ENCODE results near the gene TENM3.

TENM3 gene

DNA sequence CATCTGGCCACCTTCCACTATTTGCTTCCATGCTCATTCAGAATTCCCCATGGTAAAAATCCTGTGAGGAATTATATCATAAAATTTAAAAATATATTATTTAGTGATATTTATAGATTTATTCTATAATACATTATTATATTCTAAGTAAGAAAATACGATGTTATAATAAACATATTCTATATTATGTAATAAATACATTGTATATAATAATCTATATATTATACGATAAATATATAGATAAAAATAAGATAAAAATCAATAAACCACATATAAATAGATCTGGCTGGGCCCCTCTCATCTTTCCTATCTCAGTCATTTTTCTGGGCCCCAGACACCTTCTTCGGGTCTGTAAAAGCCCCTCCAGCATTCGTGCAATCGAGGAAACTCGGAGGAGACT lies 605.5 kb downstream of the TENM3 start:
- TF ChIP-seq, protein P1, sequence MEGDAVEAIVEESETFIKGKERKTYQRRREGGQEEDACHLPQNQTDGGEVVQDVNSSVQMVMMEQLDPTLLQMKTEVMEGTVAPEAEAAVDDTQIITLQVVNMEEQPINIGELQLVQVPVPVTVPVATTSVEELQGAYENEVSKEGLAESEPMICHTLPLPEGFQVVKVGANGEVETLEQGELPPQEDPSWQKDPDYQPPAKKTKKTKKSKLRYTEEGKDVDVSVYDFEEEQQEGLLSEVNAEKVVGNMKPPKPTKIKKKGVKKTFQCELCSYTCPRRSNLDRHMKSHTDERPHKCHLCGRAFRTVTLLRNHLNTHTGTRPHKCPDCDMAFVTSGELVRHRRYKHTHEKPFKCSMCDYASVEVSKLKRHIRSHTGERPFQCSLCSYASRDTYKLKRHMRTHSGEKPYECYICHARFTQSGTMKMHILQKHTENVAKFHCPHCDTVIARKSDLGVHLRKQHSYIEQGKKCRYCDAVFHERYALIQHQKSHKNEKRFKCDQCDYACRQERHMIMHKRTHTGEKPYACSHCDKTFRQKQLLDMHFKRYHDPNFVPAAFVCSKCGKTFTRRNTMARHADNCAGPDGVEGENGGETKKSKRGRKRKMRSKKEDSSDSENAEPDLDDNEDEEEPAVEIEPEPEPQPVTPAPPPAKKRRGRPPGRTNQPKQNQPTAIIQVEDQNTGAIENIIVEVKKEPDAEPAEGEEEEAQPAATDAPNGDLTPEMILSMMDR (IDR thresholded peaks at IDR 0.05; ENCODE audit: low read depth, low read length): no peak
- TF ChIP-seq EZH2phosphoT487 (IDR thresholded peaks at IDR 0.05; ENCODE audit: low read depth): no peak
- no peak overlapping the region for H3K4me2 ChIP-seq (ENCODE audit: low read length)
- H3K4me3 ChIP-seq (ENCODE audit: low read length): no peak overlapping the region
- no peaks in the 10 kb centered on the region for H3K27me3 ChIP-seq (ENCODE audit: low read depth, low read length)
- H3K79me2 ChIP-seq (ENCODE audit: low read length): no peaks in the 10 kb centered on the region
- H2AFZ ChIP-seq (ENCODE audit: low read depth, low read length): no peak overlapping the region
- H3K4me1 ChIP-seq (ENCODE audit: low read length): no peaks in the 10 kb centered on the region
- no peaks in the 10 kb centered on the region for H4K20me1 ChIP-seq (ENCODE audit: insufficient read depth, low read length)
- H3K9ac ChIP-seq (ENCODE audit: low read length): no peak overlapping the region
- no peaks in the 10 kb centered on the region; the same call in 1 of the 2 replicates for H3K9me3 ChIP-seq (ENCODE audit: insufficient read depth, low read length)
- no peaks in the 10 kb centered on the region for H3K36me3 ChIP-seq (replicated peaks; ENCODE audit: low read depth, low read length)
- H3K27ac ChIP-seq (ENCODE audit: low read length): no peak overlapping the region
